G401 (cell line): ENCODE data around the gene DPP10. TPM values are rescaled to one million over a fixed set of nuclear protein-coding genes. Genes with fewer than 3 reads are reported as not detected.
A peak's percentile ranks its signal among the peaks of the same experiment; 100 is the strongest.

Source experiments
- DNase-seq: peaks from one replicate; pipeline ENCODE4 v3.0.0-alpha.2; 2015; ENCODE audit warnings: low spot score
- in situ Hi-C: cut with HindIII; loops from 2 replicates; pipeline ENCODE4 v1.10.0; 2016; ENCODE audit warnings: low sequenced_read_pairs, mixed read lengths
- total RNA-seq: library from RNA; depleted of rRNA; stranded (reverse); fragments of >200 nt; shearing (Covaris generic); gene quantifications from 2 replicates; pipeline ENCODE4 v1.2.3, GENCODE V29; 2014

DPP10 gene
- total RNA-seq, 1 experiment from 2014 or later = not detected

DNA sequence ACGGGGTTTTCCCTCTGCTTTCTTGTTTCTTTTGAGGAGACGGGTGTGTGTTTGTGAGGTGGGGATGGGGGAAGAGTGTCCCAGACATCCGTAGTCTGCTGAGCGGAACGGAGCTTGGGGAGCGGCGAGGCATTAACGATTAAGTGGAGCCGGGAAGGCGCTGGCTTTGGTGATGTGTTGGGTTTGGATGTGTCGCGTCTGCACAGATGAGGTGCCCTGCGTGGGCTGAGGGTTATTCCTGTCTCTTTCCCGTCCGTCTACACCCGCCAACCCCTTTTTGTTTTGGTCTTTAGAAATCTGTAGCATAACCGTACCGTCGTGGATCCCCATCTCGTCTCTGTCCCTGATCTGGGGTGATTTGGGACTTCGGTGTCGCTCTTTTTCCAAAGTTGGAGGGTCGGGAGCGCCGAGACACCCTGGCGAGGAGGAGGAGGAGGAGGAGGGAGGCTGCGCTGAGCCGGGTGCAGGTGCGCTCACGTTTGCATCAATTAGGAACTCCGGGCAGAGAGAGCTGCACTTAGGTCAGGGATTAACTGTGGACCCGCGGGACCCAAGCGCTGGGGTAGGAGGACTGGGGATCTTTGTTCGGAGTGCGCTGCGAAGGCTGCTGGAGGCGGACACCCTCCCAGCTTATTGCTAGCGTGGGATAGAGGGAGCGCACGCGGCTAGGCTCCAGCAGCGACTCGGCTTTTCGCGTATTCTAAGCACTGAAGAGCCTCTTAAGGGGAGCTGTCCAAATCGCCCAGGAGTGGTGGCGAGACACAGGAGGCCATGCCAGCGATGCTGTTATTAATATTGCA, 720.3 kb downstream of the DPP10 start:
- DNase-seq = no peak
- in situ Hi-C loops = no loop called here

DNA sequence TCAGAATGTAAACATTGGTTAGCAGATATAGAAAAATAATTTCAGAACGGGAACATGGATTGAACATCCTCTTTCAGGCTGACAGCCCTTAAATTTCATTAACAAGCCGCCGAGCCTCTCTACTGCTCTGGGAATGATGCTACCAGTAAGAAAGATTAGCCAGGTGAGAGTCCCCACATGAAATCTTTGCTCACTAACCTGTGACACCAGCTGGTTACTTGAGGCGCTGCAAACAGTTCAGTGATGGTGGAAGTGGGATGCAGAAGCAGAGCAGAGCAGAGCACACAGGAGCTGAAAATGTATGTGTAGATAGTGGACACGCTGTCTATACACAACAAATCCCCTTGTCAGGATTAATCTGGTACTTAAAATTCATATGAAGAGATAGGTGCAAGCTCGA, 721.1 kb downstream of the DPP10 start:
- in situ Hi-C loops = no loop called here
- peak; percentile 2 for DNase-seq

DNA sequence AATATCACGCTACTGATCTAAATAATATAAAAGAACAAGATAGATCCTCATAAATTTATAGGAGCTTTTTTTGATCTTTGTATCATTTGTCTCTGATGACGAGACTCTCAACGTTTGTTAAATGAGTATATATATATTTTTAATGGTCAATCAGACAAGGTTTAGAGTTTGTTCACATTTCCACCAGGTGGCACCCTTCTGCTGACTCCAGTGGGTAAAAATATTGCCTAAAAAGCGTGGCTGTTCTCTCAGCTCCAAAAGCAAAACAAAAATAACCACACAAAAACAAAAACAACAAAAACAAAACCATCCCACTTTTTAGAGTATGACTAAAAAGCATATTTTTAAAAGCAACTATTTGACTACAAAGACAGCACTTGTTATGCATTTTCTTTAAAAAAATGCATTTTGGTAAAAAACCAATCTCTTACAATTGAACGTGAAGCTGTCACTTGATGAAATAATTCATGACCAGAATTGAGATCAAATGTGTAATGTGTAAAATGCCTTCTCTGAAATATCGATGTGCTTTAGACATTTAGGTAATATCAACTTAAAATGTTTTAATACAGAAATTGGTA, 723.2 kb downstream of the DPP10 start:
- in situ Hi-C loops = no loop called here

DNA sequence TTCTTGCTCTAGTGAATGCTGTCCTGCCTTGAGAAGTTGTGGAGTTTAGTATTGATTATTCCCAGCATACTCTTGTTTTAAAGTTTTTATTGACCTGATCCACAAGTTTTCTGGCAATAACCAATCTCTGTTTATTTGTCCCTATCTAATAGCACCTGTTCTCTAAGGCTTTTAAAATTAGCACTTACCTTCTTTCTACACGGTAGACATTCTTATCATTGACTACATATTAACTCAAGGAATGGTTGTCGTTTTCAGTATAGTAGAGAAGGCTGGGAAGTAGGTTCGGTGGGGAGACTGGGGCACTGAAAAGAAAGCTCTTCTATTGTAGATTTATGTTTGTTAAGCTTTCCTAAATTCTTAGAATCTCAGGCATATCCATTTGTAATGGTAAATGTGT, 726.0 kb downstream of the DPP10 start:
- in situ Hi-C loops = no loop called here
- no peak for DNase-seq

More for the DNA sequence above, 723.2 kb downstream of the DPP10 start:
- DNase-seq = peak; percentile 26

DNA sequence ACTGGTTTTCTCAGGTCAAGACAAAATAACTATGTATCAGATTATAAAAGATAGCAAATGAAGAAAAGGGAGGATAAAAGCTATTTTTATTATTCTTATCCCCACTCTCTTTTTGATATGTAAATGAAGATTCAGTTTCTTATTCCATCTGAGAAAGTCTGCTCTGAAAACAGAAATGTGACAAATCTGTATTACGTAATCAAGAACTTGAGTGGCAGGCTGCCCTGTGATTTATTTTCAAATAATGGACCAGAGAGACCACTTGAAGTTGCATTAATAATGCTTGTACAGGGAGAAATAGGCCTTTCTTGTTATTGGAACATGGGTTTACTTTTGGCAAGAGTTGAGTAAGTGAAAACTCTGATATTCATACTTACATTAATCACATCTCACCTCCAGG, 727.4 kb downstream of the DPP10 start:
- in situ Hi-C loops = no loop called here
- no peak for DNase-seq

DNA sequence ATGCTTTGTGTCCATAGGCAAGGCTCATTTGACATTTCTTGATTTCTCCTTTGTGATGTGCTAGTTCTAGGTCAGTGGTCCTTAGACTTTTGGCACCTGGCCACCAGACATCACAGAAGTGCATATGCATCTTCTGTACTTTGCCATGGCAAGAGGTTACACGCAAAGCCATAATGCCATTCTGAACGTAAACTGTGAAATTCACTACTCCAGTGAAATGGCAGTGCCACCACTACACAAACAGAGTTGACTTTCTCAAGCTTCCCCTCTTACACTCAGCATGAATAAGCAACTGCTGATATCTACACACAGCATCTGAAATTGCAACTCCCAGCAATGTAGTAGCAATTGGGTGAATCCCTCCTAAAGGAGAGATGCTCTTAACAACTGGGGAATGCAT, 729.3 kb downstream of the DPP10 start:
- in situ Hi-C loops = no loop called here
- DNase-seq = no peak

DNA sequence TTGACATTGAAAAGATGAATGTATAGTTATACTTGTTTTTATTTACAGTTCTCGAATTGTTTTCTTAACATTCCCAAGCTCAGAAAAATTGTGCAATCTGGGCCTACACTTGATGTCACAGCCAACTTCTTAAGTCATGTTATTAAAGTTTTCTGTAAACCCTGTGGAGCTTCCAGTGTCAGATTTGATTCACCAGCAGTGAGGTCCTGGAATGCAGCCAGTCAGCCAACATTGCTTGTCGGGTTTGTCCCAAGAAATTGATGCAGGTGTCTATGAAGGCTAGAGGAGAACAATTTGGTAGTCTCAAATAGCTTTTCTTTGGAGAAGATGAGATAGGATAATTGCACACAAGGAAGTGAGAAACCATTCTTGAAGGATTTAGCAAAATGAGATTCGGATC, 732.2 kb downstream of the DPP10 start:
- DNase-seq = peak; percentile 1
- in situ Hi-C loops = no loop called here

DNA sequence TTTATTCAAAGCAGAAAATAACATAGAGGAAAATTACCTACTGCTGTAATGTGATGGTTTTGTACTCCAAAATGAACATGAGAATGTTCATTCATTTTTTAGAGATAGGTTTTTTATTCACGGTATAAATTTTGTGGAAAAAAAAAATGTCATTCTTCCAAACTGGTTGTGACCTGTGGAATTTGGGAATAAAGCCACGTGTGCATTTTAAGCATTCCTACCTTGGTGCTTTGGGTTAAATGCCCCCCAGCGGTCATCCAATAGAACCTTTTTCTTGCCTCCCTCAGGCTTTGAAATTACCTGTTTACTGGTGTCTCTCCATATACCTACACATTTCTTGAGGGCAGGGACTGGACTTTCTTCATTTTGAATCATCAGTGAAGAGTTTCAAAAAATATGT, 740.7 kb downstream of the DPP10 start:
- DNase-seq = no peak
- in situ Hi-C loops = no loop called here

DNA sequence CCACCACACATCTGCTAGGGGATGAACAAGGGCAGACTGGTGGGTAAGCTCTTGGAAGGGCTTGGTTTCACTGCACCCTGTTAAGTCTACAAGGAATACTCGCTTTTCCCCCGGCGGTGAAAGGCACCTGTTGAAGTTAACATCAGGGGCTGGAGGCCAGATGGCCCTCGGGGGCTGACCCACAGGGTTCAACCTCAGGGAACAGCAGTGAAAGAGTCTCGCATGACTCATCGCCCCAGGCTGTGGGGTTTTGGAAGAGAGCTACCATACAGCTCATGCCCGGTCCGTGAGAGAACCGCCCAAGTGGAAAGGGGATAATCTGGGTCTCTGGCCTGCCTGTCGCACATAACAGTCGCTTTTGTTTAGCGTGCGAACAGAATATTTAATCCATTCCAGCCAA, 748.0 kb downstream of the DPP10 start:
- DNase-seq = no peak
- in situ Hi-C loops = no loop called here

DNA sequence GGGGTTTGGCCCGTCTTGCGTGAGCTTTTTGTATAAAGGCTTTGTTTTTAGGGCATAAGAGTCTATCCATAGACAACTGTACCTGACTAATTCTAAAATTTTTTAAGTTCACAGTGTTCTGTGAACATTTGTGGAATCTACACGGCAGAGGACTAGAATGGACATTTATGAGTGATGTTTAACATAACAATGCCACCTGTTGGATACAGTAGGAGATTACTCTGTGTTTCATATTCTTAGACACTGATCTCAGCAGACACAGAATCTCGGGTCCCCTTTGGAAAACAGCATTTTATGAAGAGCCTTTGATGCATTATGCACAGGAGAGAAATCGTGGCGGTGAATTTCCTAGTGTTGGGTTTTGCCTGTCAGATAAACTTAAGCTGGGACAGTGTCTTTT, 752.2 kb downstream of the DPP10 start:
- no peak for DNase-seq
- in situ Hi-C loops = no loop called here

DNA sequence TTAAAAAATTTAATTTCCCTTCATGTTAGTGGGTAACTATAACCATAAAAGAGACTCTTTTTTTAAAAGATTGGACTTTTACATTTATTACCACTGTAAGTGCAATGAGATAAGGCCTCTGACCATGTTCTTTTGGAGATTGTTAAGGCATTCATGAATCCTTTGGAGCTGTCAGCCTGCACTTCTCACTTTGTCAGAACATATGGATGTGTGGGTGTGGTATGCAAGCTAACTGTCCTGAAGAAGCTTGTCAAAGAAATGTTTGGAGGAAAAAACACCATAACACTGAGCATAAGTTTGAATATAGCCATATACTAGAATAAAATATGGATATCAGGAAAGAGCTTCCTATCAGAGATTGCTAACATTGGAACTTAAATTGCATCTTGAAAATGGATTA, 754.1 kb downstream of the DPP10 start:
- no peak for DNase-seq
- in situ Hi-C loops = no loop called here

DNA sequence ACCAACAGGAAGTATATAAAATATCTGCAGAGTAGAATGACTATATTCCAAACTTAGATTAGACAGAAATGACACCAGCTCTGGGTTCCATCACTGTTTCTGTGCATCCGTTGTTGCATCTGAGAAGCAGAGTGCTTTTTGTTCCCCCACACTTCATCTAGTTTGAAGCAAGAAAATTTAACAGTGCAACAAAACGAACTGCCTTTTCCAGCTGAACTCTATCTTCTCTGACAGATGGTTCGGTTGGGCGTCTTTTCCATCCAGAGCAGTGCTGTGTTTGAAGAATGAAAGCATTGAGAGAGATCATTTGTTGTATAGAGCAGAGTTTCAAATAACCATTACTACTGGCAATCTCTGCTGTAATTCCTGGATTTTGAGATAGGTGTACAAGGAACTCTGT, 757.5 kb downstream of the DPP10 start:
- DNase-seq = peak; percentile 3
- in situ Hi-C loops = no loop called here

DNA sequence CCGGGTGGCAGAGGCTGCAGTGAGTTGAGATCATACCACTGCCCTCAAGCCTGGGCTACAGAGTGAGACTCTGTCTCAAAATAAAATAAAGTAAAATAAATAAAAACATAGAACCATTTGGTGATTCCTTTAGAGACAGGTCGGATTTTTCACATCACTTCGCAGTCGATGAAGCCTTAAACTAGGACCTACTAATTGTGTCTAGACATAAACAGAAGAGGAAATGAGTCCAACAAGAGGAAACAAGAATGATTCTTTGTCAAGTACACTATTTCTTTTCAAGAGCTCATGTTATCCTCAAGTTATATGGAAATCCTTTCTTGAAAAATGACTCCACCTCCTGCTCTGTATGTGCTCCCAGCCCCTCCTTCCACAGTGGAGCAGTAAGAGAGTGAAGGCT, 758.9 kb downstream of the DPP10 start:
- in situ Hi-C loops = no loop called here
- no peak for DNase-seq

DNA sequence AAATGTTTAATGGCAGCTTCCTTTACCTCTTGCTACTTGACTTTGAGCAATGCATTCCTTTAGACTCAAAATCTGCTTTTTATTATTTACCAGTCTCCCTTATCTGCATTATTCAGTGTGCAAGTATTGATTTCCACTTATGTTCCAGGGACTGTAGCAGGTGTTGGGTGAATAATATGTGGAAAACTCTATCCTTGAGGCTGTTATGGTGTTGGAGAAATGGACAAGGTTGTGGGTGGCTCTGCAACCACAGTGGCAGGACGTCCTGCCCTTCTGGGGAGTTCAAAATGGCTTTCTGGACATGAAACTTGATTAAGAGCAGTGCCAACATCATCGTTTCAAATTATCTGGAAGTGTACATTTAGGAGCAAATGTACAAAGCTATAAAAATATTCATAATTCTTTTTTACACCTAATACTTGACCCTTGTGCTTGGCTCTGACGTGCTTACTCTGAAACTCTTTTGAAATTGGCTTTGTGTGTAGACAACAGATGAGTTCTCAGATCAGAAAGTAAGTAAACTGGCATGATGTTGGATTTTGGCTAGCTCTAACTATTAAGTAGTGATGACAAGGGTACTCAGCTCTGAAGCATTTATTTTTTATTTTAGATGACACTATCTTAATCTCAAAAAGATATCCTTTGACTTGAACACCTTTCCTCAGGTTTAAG, 766.2 kb downstream of the DPP10 start:
- no peak for DNase-seq
- in situ Hi-C loops = no loop called here

DNA sequence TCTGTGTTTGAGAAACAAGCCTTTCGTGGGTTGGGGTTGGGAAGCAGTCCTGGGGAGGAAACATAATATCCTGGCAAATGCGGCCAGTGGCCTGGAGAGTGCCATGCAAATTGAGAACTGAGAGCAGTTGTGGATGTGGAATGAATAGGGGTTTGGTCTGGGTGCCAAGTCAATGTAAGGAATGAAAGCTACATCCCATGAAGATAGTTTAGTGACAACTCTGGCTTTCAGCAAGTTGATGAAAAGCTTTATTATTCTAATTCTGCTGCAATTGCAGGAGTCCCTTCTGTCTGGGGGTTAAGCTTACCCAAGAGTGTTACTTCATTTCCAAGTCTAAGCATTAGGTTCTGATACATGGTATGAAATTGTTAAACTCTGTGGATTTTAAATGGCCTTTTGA, 771.6 kb downstream of the DPP10 start:
- no peak for DNase-seq
- in situ Hi-C loops = no loop called here

DNA sequence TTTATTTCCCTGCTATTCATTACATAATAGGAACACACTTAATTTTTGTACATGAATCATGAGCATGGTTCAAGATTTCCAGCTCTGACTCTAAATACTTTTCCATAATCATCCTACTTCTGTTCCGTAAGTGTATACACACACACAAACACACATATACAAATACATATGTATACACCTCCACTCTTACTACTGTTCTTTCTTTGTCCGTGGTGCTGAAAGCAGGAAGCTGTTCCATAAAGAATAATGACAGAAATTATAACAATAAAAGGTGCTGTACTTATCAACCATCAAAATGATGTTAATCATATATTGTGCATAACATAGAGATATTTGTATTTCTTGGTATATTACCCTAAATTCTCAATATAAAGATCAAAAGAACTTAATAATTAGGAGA, 776.9 kb downstream of the DPP10 start:
- in situ Hi-C loops = no loop called here
- no peak for DNase-seq

DNA sequence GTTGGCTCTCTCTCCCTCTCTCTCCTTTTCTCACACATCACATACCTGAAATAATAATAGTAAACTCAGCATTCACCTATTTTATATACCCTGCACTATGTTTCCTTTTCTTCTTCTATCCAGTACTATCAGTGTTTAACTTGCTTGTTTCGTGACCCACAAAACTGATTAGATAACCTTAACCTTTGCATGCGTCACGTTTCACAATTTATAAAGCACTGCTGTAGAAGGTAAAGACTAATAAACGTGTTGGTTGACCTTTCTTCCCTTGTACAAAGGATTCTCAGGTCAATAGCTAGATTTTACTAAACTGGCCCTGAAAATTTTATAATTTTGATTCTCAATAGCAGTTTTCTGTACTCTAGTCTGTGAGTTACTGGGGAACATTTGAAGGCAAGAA, 791.7 kb downstream of the DPP10 start:
- in situ Hi-C loops = no loop called here
- DNase-seq = no peak

DNA sequence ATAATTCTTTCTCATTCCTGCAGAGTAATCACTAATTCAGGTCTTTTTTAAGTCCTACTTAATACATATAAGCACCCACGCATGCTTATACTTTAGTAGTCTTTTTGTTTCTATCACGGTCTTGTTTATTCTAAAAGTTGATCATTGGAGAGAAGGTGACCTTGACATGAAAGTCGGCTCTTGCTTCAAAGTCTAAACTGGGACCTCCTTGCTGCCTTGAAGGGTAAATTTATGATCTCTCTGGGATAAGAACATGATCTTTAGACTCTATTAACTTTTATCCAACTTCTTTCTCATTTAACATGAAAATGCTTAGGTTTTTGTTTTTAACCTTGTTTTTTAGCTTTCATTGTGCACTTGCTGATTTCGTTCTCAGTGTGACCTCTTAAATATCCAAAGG, 792.3 kb downstream of the DPP10 start:
- no peak for DNase-seq
- in situ Hi-C loops = no loop called here

DNA sequence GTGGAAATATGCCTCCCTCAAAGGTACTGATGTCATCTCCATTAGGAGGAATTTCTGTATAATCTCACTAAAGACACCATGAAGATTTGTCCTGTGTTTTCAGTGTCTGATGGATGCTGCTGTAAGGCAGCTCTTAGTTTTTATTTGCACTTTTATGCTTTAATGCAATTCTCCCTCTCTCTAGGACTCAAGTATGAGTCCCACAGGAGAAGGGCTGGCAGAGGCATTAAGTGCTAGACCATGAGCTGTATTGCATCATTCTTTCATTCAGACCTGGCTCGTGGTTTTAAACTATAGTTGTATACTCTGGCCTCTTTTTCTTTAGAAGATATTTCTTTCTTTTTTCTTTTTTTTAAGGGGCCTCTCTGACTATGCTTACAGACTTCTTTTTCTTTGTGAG, 805.6 kb downstream of the DPP10 start:
- in situ Hi-C loops = no loop called here
- no peak for DNase-seq

DNA sequence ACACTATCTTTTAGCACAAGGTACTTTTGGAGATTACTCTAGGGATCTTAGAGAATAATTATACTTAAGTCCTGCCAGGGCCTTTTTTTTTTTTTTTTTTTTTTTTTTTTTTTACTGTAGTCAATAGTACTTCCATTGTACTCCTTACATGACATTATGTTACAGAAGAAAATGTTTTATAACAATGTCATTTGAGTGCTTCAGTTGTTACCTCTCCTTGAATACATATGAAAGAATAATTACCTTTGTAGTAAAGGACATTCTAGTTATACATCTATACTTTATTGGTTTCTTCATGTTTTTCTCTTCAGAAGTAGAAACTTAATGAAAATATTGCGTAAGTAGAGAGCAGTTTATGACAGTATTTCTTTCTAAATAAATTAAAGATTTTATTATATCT, 834.9 kb downstream of the DPP10 start:
- in situ Hi-C loops = no loop called here

DNA sequence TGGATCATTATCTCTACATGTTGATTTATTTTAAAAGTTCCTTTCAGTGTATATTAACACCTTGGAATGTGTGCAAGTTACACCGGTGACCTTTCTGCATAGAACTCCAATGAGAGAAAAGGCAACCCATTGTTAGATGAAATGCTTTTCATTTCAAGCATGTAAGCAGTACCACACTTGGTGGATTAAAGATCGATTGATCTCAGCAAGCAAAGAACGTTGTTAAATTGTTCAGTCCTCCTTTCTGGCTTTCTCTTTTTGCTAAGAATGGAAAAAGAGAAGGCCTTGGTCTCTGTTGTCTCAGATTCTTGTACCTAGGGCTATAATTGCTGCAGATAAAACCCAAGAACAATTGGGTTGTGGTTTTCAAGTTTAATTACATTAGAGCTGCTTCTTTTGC, 843.0 kb downstream of the DPP10 start:
- DNase-seq = no peak
- in situ Hi-C loops = no loop called here

More for the DNA sequence above, 834.9 kb downstream of the DPP10 start:
- no peak for DNase-seq
